HG03025 (cell line): ENCODE data around the gene EPC1.
"Not testable (repeated sequence)": the region's sequence is repeated elsewhere in the genome, so short reads cannot be mapped to it uniquely, and the experiment has no call there.

ENCODE experiments used
- ATAC-seq: cut with Tn5 transposase; IDR thresholded peaks from one replicate; pipeline ENCODE4 v1.9.1; 2021; ENCODE audit warnings: mild to moderate bottlenecking, moderate library complexity; ENCODE audit not compliant: unreplicated experiment, low FRiP score

The EPC1 gene

DNA sequence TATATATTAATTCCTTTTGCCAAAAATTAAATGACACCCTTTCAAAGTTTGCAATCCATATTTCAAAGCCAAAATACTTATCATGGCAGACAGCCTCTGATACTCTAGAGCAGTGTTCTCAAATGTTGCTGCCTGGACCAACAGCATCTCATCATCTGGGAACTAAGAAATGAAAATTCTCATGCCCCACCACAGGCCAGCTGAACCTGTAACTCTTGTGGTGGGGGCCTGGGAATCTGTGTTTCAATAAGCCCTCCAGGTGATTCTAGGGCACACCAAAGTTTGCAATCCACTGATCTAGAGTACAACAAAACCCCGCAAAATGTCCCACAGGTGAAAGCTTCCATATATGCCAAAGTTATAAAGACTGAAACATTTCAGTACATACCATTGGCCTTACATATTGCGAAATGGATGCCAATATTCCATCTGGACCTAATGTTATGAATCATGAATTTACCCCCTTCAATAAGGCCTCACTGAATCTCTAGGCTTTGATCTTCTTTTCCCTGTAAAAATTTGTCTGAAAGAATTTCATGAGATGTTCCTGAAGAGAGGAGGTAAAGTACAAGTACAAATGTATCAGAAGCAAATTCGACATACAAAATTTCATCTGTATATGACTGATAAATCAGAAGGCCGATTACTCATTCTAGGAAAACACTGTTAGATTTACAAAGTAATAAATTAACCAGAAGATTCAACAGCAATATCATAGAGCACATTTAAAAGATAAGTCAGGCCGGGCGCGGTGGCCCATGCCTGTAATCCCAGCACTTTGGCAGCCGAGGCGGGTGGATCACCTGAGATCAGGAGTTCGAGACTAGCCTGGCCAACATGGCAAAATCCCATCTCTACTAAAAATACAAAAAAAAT, 25.3 kb upstream of the EPC1 start:
- ATAC-seq: no peak

DNA sequence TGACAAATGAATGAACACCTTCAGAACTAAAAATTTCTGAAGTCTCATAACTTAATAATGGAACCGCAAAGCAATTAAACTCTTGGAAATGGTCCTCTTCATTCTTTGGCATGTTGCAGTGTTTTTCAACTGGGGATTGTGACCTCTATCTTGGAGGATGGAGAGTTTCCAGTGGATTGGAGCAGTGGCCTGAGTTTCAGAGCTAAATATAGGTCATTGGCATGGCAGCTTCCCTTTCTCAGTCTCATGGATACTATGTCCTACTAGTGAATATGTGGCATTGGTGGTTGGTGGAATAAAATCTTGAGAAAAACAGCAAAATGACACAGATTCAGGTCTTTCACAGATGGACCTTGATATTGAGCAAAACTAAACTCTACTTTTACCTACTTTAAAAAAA, 24.1 kb upstream of the EPC1 start:
- no peak for ATAC-seq

DNA sequence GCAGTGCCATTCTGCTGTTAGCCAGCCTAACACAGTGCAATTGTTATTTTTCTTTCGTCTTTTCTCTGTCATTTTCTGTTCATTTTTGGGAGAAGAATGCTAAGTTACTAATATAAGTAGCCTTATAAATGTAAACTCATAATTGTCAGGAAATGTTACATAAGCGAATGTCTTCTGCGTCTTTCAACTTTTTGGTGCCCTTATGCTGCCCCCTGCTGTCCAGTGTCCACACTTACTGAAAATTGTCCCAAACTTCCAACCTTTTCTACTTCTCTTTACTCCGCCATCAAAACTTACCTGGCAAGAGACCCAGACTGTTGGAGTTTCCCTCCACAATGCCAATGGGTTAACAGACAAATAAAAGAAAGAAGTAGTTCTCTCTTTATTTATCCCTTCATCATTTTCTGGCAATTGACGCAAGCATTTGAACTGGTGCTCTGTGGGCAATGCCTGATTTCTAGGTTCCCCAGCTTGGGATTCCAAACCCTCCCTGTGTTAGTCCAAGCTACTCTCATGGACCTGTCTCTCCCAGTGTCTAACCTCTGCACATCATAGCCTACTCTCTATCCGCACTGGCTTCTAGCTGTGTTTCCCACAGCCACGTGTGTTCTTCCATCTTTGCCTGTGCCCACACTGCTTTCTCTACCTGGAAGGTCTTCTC, 21.0 kb upstream of the EPC1 start:
- ATAC-seq: no peak

DNA sequence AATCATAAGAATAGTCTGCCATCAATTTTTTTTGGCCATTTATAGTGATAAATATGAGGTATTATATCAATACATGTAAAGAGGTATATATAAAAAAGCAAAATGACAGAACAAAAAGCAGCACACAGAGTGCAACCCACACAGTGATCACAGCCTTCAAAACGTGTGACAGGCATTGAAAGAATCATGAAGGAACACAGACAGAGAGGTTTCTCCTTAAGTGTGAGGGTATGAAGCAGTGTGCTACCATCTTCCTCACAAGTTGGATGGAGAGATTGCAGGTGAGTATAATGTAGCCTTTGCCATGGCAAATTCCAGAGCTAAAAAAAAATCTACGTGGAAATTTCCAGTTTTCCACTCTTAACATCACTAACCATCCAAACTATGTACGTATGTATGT, 19.6 kb upstream of the EPC1 start:
- no peak for ATAC-seq

DNA sequence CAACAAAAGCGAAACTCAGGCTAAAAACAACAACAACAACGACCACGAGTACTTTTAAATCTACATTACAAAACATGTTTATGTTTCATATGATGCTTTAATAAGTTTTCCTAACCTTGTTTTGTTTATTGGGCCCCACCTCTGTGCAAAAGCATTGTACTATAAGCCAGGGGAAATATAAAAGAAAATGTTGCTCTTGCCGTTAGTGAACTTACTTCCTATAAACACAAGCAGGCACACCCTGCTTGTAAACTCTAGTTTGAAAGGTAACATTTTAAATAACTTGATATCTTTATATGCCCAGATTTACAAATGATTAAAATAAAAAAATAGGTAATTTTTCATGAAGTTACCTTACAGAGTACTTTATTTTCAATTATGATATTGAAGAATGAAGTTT, 19.2 kb upstream of the EPC1 start:
- ATAC-seq: no peak

DNA sequence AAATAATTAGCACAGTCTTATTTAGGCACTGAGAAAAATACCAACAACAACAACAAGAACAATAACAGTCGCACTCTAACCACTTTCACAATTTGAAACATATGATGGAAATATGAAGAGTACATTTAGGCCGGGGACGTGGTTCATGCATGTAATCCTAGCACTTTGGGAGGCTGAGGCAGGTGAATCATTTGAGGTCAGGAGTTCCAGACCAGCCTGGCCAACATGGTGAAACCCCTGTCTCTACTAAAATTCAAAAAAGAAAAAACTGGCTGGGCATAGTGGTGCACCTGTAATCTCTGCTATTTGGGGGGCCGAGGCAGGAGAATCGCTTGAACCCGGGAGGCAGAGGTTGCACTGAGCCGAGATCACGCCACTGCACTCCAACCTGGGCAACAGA, 18.4 kb upstream of the EPC1 start:
- not testable (repeated sequence) for ATAC-seq

DNA sequence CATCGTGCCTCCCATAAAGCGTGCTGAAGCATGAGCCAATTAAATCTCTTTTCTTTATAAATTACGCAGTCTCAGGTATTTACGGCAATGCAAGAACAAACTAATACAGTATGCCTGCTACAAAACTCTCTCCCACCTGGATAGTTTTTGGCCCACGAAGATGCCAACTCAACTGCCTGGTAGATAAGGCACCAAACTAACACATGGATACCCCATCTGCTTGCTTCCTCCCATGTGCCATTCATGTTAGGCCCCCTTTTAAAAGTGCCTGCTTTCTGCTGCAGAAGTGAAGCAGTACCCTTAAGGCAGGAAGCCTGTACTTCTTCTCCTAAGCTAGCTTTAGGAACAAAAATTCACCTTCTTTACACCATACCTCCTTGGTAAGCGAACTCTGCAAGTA, 15.6 kb upstream of the EPC1 start:
- ATAC-seq: no peak

DNA sequence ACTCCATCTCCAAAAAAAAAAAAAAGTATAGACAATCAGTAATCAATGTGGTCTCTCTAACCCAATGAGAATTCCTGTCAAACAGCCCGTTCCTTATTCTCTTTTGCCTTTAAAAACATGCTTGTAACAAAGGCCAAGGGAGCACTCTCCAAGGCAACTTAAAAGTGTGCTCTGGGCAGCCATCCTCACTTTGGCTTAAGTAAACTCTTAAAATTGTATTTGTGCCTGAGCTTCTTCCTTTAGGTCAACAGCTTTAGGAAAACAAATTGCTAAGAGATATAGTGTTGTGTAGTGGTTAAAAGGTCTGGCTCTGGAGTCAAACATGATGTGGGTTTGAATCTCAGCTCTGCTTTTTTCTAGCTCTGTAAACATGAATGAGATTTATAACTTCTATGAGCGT, 13.9 kb upstream of the EPC1 start:
- no peak for ATAC-seq

DNA sequence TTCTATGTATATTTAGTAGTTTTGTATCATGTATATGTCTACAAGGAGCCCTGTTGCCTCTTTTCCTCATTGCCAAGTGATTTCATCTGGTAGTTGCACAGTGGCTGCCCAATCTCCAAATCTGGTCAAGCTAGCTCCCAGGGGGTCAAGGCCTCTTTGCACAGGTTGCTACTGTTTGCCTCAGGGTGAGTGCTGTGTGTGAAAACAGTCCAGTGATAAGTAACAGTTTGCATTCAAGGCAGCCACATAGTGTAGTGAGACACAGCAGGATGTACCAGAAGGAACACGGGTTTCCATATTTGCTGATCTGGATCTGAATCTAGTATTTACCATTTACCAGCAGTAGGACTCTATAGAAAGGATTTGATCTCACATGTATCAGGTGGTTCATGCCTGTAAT, 13.3 kb upstream of the EPC1 start:
- no peak for ATAC-seq

DNA sequence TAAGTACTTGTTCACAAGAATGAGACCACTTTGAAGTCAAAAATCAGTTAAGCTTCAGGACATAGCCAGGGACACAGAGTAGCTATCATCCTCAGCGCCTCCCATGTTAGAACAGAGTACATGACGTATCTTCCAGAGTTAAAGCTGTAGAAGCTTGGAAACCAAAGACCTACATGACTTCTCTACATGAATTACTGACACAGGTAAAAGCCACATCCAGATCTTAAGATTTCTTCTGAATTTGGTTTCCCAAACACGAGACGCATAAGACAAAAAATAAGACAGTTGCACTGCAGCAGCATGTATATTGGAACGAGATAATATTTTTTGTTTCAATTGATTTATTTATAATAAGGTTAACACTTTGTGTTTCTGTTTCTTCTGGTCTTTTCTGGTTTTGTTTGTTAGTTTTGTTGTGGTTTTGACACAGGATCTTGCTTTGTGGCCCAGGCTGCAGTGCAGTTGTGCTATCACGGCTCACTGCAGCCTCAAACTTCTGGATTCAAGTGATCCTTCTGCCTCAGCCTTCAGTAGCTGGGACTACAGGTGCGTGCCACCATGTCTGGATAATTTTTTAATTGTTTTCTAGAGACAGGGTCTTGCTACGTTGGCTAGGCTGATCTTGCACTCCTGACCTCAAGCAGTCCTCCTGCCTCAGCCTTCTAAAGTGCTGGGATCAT, 10.2 kb upstream of the EPC1 start:
- ATAC-seq: no peak

DNA sequence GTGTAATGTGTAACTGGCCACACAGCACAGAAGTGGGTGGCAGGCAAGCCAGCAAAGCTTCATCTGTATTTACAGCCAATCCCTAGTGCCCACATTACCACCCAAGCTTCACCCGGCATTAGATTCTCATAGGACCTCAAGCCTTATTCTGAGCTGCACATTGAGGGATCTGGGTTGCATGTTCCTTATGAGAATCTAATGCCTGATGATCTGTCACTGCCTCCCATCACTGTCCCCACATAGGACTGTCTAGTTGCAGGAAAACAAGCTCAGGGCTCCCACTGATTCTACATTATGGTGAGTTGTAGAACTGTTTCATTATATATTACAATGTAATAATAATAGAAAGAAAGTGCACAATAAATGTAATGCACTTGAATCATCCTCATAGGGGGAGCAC, 7.7 kb upstream of the EPC1 start:
- ATAC-seq: not testable (repeated sequence)

DNA sequence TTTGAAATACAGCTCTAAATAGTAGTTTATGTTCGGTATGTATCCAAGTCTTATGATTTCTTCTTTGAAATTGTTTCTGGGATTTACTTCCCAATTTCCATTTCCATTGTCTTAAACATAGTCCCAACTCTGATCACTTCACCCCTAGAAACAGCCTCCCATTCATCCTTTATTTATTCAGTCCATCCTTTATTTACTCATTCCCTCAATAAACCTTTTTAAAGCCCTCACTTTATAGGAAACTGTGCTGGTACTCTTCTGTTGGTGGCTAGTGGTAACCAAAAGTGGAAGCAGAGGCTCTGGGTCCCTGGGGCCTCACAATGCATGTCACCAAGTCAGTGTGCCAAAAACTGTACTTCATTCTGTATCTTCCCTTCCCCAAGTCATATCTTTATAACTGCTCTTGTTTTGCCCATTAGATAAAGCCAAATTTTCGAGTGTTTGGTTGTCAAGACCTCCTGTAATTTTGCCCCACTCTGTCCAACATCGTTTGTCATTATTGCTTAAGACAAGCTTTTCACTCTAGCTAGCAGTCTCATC, 3.9 kb upstream of the EPC1 start:
- no peak for ATAC-seq

DNA sequence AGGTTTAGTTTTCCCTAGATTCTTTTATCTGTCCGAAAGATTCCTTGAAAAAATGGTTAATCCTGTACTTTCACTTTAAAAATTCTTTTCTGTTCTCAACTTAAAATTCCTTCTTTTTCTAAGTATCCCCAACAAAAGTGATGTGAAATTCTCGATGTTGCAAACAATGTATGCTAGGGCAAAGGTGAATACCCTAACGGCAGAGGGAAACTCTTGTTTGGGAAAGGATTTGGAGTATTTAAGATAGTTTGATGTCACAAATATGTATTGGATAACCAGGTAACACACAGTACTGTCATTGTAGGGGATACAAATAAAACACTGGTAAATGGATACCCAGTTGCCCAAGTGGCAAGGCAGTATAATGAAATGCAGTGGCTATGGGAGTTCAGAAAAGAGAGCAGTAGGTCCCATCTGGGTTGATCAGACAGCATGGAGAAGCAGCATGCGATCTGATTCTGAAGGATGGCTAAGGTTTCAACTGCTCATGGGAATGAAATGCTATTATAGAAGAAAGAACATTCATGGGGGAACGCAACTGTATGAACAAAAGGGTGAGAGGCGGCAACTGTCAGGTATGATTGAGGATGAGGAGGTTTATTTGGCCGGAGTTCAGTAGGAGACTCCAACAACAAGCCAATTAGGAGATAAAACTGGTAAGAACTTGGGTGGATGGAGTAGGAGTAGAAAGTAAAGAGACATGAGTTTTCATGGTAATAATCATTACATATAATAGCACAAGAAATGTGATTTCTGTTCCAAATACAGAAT, 3.2 kb upstream of the EPC1 start:
- ATAC-seq: no peak

DNA sequence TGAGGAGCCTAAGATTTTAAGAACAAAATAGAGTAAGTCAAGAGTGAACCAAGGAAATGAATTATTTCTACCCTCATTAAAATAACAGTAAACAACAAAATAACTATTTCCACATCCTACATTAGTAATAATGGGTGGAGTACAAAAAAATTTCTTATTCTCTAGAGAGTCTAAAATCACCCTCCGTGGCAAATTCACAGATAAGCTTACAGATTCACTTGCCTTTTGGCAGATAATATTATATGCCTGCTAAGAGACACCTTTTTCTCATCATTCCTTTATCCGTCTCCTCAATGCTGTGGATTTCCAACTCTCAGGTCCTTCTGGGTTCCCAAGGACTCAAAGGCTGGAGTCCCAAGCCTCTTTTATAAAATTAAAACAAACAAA, 2.2 kb upstream of the EPC1 start:
- no peak for ATAC-seq

DNA sequence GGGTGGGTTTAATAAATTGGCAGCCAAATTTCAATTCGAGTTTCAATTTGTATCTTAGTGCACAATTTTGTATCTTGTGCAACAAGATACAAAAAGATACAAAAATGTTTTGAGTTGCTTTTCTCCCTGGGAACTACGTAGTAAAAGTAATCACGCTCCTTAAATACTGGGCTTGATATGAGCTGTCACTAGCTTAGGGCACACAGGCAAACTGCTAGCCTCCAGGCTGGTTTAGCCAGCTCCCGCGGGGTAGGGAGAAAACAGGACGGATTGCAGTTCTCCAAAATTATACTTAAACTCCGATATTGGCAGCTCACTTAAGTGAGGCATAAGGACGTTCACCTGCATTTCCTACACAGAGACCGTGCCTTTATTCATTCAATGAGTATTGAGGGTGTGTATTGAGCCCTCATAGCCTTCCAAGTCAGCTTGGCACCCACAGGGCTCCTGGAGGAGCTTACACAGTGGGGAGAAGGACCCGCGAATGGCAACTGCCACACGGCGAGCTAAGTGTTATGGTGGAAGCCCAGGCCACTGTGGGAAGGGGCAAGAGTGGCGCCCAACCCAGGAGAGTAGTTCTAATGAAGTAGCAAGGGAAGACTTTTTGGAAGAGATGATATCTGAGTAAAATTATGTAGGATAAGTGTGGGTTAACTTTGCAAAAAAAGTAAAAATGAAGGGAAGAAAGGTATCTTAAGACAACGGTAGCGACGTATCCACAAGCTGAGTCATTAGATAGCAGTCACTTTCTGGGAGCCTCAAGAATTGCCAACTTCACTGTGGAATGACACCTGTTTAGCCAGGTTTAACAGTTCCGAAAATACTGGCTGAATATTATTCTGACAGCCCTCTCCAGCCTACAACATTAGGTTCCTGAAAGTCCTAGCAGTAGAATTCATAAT, 1.6 kb upstream of the EPC1 start:
- ATAC-seq: no peak

DNA sequence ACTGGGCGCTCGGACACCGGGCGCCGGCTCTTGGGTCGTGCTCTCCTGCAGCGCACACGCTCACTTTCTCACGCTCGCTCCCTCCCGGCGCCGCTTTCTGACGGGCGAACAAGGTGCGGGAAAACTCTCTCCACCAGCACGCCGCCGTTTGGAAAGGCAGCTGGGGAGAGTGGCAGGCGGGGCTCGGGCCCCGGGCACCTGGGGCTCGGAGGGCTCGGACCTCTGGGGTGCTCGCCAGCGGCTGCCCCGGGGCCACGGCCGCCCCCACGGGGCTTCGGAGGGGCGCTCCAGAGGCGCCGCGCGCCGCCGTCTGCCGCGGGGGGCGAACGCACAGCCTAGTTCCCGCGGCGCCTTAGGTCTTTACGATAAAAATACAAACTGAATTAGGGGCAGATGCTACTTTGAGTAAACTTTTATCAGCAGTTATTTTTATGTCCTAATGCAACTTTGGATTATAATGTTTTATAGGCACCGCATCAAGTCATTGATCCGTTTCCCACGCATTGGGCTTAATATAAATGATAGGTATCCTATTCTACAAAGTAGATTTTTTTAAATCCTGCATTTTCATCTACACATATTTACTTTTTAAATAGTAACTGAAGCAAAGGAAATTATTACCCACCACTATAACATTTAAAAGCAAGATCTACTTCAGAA, 535 bp upstream of the EPC1 start:
- ATAC-seq: peak; percentile 9

DNA sequence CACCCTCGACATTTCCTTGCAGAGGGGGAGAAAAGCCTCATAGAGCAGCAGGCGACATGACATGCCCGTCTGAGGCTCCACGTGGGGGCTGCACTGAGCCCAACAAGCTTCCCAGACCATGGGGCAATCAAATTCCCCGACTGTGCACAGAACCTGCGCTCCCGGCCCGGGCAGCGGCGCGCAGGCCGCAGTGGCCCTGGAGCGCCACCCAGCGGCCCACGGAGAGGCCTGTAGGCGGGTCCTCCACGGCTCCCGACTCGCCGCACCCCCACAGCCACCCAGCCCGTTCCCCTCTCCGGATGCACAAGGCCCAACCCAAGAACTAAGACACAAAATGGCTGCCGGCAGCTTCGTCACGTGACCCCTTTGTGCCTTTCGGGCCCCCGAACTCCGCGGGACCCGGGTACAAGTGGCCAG, 816 bp downstream of the EPC1 start:
- ATAC-seq: peak; percentile 70

DNA sequence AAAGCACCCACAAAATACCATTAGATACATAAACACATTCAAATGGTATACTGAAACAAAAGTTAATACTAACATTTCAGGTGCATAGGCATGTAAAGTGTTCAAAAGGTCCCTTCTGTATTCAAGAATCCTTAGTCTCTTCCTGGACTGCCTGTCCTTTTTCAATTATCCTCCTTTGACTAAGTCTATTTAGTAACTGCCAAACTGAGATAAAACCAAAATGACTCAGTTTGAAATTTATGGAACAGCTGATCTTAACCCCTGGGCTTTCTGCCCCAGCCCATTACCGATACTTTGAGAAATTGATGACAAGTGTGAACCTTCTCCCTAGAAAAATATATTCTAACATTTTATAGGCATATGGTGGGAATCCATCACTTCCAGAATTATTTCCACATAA, 5.4 kb downstream of the EPC1 start:
- no peak for ATAC-seq

DNA sequence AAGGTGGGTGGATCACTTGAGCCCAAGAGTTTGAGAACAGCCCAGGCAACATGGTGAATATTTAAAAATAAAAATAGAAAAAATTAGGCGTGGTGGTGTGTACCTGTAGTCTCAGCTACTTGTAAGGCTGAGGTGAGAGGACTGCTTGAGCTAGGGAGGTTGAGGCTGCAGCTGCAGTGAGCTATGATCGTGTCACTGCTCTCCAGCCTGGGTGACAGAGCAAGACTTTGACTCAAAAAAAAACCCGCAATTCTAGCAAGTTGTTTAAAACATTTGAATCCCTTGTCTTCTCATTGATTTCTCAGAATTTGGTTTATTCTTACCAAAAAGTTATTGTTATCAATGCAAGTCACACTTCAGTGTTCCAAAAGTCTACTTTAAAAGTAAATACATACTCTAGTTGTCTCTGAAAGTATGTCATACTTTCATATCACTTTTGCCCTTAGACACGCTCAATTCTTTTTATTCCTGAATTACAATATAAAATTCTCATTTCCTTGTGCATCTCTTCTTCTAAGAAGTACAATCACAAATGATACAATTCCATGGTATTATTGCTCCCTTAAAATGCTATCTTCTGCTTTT, 6.3 kb downstream of the EPC1 start:
- ATAC-seq: no peak
